Esophagus squamous epithelium (tissue), 4 donors: ENCODE data around the gene SNX12.

Experiments
- POLR2A ChIP-seq, 4 donors: fragments of 450-650 bp; IDR thresholded peaks; one replicate each; pipeline ENCODE4 v1.6.1; 2017; ENCODE audit warnings: antibody characterized with exemption in 4 of 4, mild to moderate bottlenecking in 4 of 4, moderate library complexity in 3 of 4
- TF ChIP-seq, protein P1 (sequence below), 6 experiments: fragments of 450-650 bp in 4 of 6; fragments of 200-600 bp in 2 of 6; sonication (generic) in 2 of 6; IDR thresholded peaks; one replicate each; pipeline ENCODE4 v1.5.1; 2016 to 2019; ENCODE audit warnings: antibody characterized with exemption in 6 of 6, mild to moderate bottlenecking in 4 of 6, moderate library complexity in 4 of 6

- TF ChIP-seq, protein P1, sequence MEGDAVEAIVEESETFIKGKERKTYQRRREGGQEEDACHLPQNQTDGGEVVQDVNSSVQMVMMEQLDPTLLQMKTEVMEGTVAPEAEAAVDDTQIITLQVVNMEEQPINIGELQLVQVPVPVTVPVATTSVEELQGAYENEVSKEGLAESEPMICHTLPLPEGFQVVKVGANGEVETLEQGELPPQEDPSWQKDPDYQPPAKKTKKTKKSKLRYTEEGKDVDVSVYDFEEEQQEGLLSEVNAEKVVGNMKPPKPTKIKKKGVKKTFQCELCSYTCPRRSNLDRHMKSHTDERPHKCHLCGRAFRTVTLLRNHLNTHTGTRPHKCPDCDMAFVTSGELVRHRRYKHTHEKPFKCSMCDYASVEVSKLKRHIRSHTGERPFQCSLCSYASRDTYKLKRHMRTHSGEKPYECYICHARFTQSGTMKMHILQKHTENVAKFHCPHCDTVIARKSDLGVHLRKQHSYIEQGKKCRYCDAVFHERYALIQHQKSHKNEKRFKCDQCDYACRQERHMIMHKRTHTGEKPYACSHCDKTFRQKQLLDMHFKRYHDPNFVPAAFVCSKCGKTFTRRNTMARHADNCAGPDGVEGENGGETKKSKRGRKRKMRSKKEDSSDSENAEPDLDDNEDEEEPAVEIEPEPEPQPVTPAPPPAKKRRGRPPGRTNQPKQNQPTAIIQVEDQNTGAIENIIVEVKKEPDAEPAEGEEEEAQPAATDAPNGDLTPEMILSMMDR (IDR thresholded peaks at IDR 0.05): no peak
- TF ChIP-seq POLR2A (IDR thresholded peaks at IDR 0.05): no peak
These were observed 34.2 kb upstream of the SNX12 start for GRCh38 chrX:71102292-71102691.
